PC-9 (cell line): ENCODE results near the gene FGF13.

Experiments
- EZH2 ChIP-seq: fragments of 200-600 bp; sonication (generic); IDR thresholded peaks from 2 replicates; pipeline ENCODE4 v1.8.0; 2017; ENCODE audit warnings: antibody characterized with exemption, low read depth
- TF ChIP-seq, protein P1 (sequence below): fragments of 200-600 bp; sonication (generic); conservative IDR thresholded peaks from 2 replicates; pipeline ENCODE4 v1.6.1; 2017; ENCODE audit warnings: mixed run types, antibody characterized with exemption, mild to moderate bottlenecking, moderate library complexity

DNA sequence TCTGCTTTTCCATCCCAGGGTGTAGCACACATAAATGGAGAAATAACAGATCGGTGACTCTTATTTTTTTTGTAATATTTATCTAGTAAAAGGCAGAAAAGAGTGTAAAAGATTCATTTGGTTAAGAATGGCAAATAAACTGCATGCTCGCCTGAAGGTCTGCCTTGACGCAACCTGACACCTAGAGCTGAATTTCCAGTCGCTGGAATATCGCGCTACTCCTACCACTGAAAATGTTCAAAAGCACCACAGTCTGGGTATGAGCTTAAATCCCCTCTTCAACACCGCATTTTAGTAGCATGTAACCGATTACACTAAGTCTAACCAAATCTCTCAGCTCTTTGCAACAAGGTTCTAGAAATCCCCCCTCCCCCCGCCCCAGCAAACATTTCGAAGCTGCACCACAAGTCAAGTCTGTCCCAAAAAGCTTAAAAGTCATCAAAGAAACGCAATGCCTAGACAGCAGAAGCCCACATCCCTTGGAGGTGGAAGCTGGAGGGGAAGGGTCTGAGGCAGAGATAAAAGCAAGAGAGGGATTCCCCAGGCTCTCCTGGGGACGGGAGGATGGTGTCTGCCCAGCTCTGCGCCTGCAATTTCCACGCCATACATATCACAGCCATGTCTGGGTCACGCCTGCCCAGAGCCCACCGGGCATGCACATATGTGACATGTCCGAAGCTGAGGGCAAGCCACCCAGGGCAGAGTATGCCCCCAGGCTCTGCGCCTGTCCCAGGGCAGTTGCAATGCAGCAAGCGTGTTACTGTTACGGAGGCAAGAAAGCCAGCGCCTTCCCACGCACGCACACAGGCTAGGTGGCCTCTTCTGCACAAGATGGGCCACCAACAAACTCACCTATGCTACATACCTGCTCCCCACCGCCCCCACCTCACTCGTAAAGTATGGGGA, 1.4 kb downstream of the FGF13 start:
- TF ChIP-seq, protein P1, sequence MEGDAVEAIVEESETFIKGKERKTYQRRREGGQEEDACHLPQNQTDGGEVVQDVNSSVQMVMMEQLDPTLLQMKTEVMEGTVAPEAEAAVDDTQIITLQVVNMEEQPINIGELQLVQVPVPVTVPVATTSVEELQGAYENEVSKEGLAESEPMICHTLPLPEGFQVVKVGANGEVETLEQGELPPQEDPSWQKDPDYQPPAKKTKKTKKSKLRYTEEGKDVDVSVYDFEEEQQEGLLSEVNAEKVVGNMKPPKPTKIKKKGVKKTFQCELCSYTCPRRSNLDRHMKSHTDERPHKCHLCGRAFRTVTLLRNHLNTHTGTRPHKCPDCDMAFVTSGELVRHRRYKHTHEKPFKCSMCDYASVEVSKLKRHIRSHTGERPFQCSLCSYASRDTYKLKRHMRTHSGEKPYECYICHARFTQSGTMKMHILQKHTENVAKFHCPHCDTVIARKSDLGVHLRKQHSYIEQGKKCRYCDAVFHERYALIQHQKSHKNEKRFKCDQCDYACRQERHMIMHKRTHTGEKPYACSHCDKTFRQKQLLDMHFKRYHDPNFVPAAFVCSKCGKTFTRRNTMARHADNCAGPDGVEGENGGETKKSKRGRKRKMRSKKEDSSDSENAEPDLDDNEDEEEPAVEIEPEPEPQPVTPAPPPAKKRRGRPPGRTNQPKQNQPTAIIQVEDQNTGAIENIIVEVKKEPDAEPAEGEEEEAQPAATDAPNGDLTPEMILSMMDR: no peak
- no peak for TF ChIP-seq EZH2
